ENCODE data around the gene SYCP2L.

GRCh38 chr6:10904015-10904414 is 17.2 kb downstream of the SYCP2L start:
- TF ChIP-seq CTCF (IDR thresholded peaks at IDR 0.05; ENCODE audit: low read length) = no peak
- no peak for TF ChIP-seq EZH2phosphoT487 (IDR thresholded peaks at IDR 0.05; ENCODE audit: low read length)
- no peak for TF ChIP-seq EZH2 (optimal IDR thresholded peaks at IDR 0.05; ENCODE audit: low read depth, low read length)

All from MM.1S (cell line).